ENCODE measurements around the gene NPM3. TPM values are rescaled to one million over a fixed set of nuclear protein-coding genes. Genes with fewer than 3 reads are reported as not detected.

Gene NPM3
- total and polyA plus RNA-seq, 2 of the 13 experiments (the other 11 are each of a cell fraction or from before 2014, with no cell fraction given): 47.6 to 129 TPM

GRCh38 chr10:101782811-101783735 is at the start of gene NPM3 (continued):
- TF ChIP-seq PRDM10 (CRISPR knock-in tag; IDR thresholded peaks at IDR 0.05; ENCODE audit: low read depth) (peak; percentile 46; the same call in 1 of the 2 replicates), ZBTB7A (CRISPR knock-in tag; IDR thresholded peaks at IDR 0.05) (no peak), RFXAP (CRISPR knock-in tag; IDR thresholded peaks at IDR 0.05; ENCODE audit: borderline replicate concordance) (0 out of 2 replicates have a peak, but pooled peaks have one; percentile 50), BCL6 (CRISPR knock-in tag; IDR thresholded peaks at IDR 0.05) (no peak), ZHX2 (IDR thresholded peaks at IDR 0.05; ENCODE audit: low read depth) (0 out of 2 replicates have a peak, but pooled peaks have one; percentile 38), ZHX2 (CRISPR knock-in tag; IDR thresholded peaks at IDR 0.05; ENCODE audit: borderline replicate concordance) (no peak), ZBTB3 (CRISPR knock-in tag; IDR thresholded peaks at IDR 0.05; ENCODE audit: borderline replicate concordance, low read depth) (no peak), IRF1 (CRISPR knock-in tag; IDR thresholded peaks at IDR 0.05; ENCODE audit: low read depth) (0 out of 2 replicates have a peak, but pooled peaks have one; percentile 26), CREB1 (IDR thresholded peaks at IDR 0.05) (peak; percentile 65; the same call in 1 of the 2 replicates), CREB1 (CRISPR knock-in tag; IDR thresholded peaks at IDR 0.05) (peak; percentile 96)
- TF ChIP-seq, protein P1, sequence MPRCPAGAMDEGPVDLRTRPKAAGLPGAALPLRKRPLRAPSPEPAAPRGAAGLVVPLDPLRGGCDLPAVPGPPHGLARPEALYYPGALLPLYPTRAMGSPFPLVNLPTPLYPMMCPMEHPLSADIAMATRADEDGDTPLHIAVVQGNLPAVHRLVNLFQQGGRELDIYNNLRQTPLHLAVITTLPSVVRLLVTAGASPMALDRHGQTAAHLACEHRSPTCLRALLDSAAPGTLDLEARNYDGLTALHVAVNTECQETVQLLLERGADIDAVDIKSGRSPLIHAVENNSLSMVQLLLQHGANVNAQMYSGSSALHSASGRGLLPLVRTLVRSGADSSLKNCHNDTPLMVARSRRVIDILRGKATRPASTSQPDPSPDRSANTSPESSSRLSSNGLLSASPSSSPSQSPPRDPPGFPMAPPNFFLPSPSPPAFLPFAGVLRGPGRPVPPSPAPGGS (CRISPR knock-in tag; IDR thresholded peaks at IDR 0.05): 0 out of 2 replicates have a peak, but pooled peaks have one; percentile 37

Data from HepG2 (cell line).